ENCODE results near the gene TXN2. TPM values are rescaled to one million over a fixed set of nuclear protein-coding genes. Genes with fewer than 3 reads are reported as not detected.
"Not testable (repeated sequence)": the region's sequence is repeated elsewhere in the genome, so short reads cannot be mapped to it uniquely, and the experiment has no call there.

The TXN2 gene
- 16.1 and 21.2 TPM in 2 replicates for total RNA-seq

GRCh38 chr22:36481393-36482168 lies at the start of gene TXN2:
TSS of gene TXN2 (minus strand) at chr22:36481640. CDS start at chr22:36480837, 803 bp downstream.
- peak; percentile 97 to 98 for DNase-seq (ENCODE audit: low read depth in 2 of 2)

- DNase-seq (ENCODE audit: low read depth in 2 of 2): peak; percentile 99 to 100
Observed at GRCh38 chr22:36528795-36529751, 47.6 kb upstream of the TXN2 start, which contains the start of gene EIF3D. TSS of gene EIF3D (minus strand) at chr22:36529166. CDS start at chr22:36526121, 3,045 bp downstream.

- DNase-seq (ENCODE audit: low read depth in 2 of 2): peak; percentile 46 to 59
Observed at GRCh38 chr22:36528341-36528740, 46.9 kb upstream of the TXN2 start.

- no peak for DNase-seq (ENCODE audit: low read depth in 2 of 2)
Observed at GRCh38 chr22:36522662-36523061, 41.2 kb upstream of the TXN2 start.

- DNase-seq (ENCODE audit: low read depth in 2 of 2): no peak
Observed at GRCh38 chr22:36520423-36520822, 39.0 kb upstream of the TXN2 start.

GRCh38 chr22:36519906-36520305 lies 38.5 kb upstream of the TXN2 start:
- DNase-seq (ENCODE audit: low read depth in 2 of 2): not testable (repeated sequence)

GRCh38 chr22:36514766-36515165 lies 33.3 kb upstream of the TXN2 start:
- DNase-seq (ENCODE audit: low read depth in 2 of 2): no peak

- DNase-seq (ENCODE audit: low read depth in 2 of 2): no peak
Observed at GRCh38 chr22:36512991-36513390, 31.6 kb upstream of the TXN2 start.

- no peak for DNase-seq (ENCODE audit: low read depth in 2 of 2)
Observed at GRCh38 chr22:36512333-36512732, 30.9 kb upstream of the TXN2 start.

- DNase-seq (ENCODE audit: low read depth in 2 of 2): peak; percentile 61 to 68
Observed at GRCh38 chr22:36510966-36511881, 29.8 kb upstream of the TXN2 start.

- no peak for DNase-seq (ENCODE audit: low read depth in 2 of 2)
Observed at GRCh38 chr22:36510384-36510783, 28.9 kb upstream of the TXN2 start.

- peak in 1 of 2 donors; percentile 56 for DNase-seq (ENCODE audit: low read depth in 2 of 2)
Observed at GRCh38 chr22:36507518-36508010, 26.1 kb upstream of the TXN2 start.

GRCh38 chr22:36506637-36507517 lies 25.4 kb upstream of the TXN2 start, which contains the start of gene FOXRED2:
TSS of gene FOXRED2 (minus strand) at chr22:36507040. CDS start at chr22:36506422, 618 bp downstream.
- DNase-seq (ENCODE audit: low read depth in 2 of 2): peak; percentile 85 to 92

GRCh38 chr22:36505998-36506635 lies 24.7 kb upstream of the TXN2 start:
- no peak for DNase-seq (ENCODE audit: low read depth in 2 of 2)

- DNase-seq (ENCODE audit: low read depth in 2 of 2): no peak
Observed at GRCh38 chr22:36497910-36498665, 16.6 kb upstream of the TXN2 start.

GRCh38 chr22:36493690-36494110 lies 12.3 kb upstream of the TXN2 start:
- DNase-seq (ENCODE audit: low read depth in 2 of 2): no peak

- DNase-seq (ENCODE audit: low read depth in 2 of 2): no peak
Observed at GRCh38 chr22:36492109-36492508, 10.7 kb upstream of the TXN2 start.

- no peak for DNase-seq (ENCODE audit: low read depth in 2 of 2)
Observed at GRCh38 chr22:36491155-36491554, 9.7 kb upstream of the TXN2 start.

All from lung microvascular endothelial cell (primary cell).